KMS-11 (cell line): ENCODE results near the gene SORCS1.

Experiments
- H2AFZ ChIP-seq: fragments of 200-600 bp; sonication (generic); 2 replicates; pipeline ENCODE4 v1.6.1; 2016; ENCODE audit warnings: antibody characterized with exemption, mixed run types, low read depth
- H3K27ac ChIP-seq: fragments of 200-600 bp; sonication (generic); 2 replicates; pipeline ENCODE4 v1.6.1; 2016; ENCODE audit warnings: mild to moderate bottlenecking, mixed run types
- H3K27me3 ChIP-seq: fragments of 200-600 bp; sonication (generic); 2 replicates; pipeline ENCODE4 v1.6.1; 2017; ENCODE audit warnings: mild to moderate bottlenecking, low read depth, mixed run types, moderate library complexity; ENCODE audit not compliant: insufficient read depth
- H3K36me3 ChIP-seq: fragments of 200-600 bp; sonication (generic); 2 replicates; pipeline ENCODE4 v1.6.1; 2017; ENCODE audit warnings: mild to moderate bottlenecking, mixed run types; ENCODE audit not compliant: insufficient read depth
- H3K4me1 ChIP-seq: fragments of 200-600 bp; sonication (generic); 2 replicates; pipeline ENCODE4 v1.6.1; 2016; ENCODE audit warnings: mild to moderate bottlenecking, low read depth, mixed run types; ENCODE audit not compliant: poor library complexity, severe bottlenecking
- H3K4me2 ChIP-seq: fragments of 200-600 bp; sonication (generic); 2 replicates; pipeline ENCODE4 v1.7.0; 2016; ENCODE audit warnings: mild to moderate bottlenecking, mixed run types
- H3K4me3 ChIP-seq: fragments of 200-600 bp; sonication (generic); IDR thresholded peaks from 2 replicates; pipeline ENCODE4 v1.6.1; 2017; ENCODE audit warnings: low read depth, low read length, mixed read lengths; ENCODE audit not compliant: insufficient read depth
- H3K79me2 ChIP-seq: fragments of 200-600 bp; sonication (generic); 2 replicates; pipeline ENCODE4 v1.6.1; 2016; ENCODE audit warnings: low read depth, mixed run types; ENCODE audit not compliant: insufficient read depth
- H3K9ac ChIP-seq: fragments of 200-600 bp; sonication (generic); 2 replicates; pipeline ENCODE4 v1.6.1; 2016; ENCODE audit warnings: mild to moderate bottlenecking, mixed run types
- H4K20me1 ChIP-seq: fragments of 200-600 bp; sonication (generic); 2 replicates; pipeline ENCODE4 v1.6.1; 2016; ENCODE audit warnings: mild to moderate bottlenecking, mixed run types; ENCODE audit not compliant: insufficient read depth
- CTCF ChIP-seq: fragments of 200-600 bp; sonication (generic); conservative IDR thresholded peaks from 2 replicates; pipeline ENCODE4 v1.6.1; 2017; ENCODE audit warnings: low read depth, mild to moderate bottlenecking, antibody characterized with exemption, low read length, moderate library complexity, mixed read lengths

The SORCS1 gene

GRCh38 chr10:107033799-107034422 is 130.6 kb downstream of the SORCS1 start:
- no peaks in the 10 kb centered on the region for H3K4me1 ChIP-seq
- H3K79me2 ChIP-seq = no peaks in the 10 kb centered on the region
- no peaks in the 10 kb centered on the region for H3K36me3 ChIP-seq
- no peaks in the 10 kb centered on the region for H3K27me3 ChIP-seq
- no peak overlapping the region for H3K4me3 ChIP-seq
- no peak overlapping the region for H3K4me2 ChIP-seq
- TF ChIP-seq CTCF = no peak
- H3K27ac ChIP-seq = no peak overlapping the region
- H2AFZ ChIP-seq = no peak overlapping the region
- H4K20me1 ChIP-seq = no peaks in the 10 kb centered on the region
- H3K9ac ChIP-seq = no peak overlapping the region

GRCh38 chr10:107032700-107033401 is 131.7 kb downstream of the SORCS1 start:
- no peak overlapping the region for H3K4me3 ChIP-seq
- no peak overlapping the region for H2AFZ ChIP-seq
- TF ChIP-seq CTCF = no peak
- H3K4me2 ChIP-seq = no peak overlapping the region
- no peaks in the 10 kb centered on the region for H3K4me1 ChIP-seq
- H4K20me1 ChIP-seq = no peaks in the 10 kb centered on the region
- H3K27ac ChIP-seq = no peak overlapping the region
- no peaks in the 10 kb centered on the region for H3K27me3 ChIP-seq
- no peak overlapping the region for H3K9ac ChIP-seq
- no peaks in the 10 kb centered on the region for H3K79me2 ChIP-seq
- no peaks in the 10 kb centered on the region for H3K36me3 ChIP-seq

- no peak for TF ChIP-seq CTCF
- Histone ChIP-seq H3K27me3 (no peaks in the 10 kb centered on the region), H3K36me3 (no peaks in the 10 kb centered on the region), H3K27ac (no peak overlapping the region), H3K4me3 (no peak overlapping the region), H3K79me2 (no peaks in the 10 kb centered on the region), H4K20me1 (no peaks in the 10 kb centered on the region), H3K4me1 (no peaks in the 10 kb centered on the region), H3K4me2 (no peak overlapping the region), H2AFZ (no peak overlapping the region), H3K9ac (no peak overlapping the region)
These were observed 132.4 kb downstream of the SORCS1 start for GRCh38 chr10:107031931-107032699.

DNA sequence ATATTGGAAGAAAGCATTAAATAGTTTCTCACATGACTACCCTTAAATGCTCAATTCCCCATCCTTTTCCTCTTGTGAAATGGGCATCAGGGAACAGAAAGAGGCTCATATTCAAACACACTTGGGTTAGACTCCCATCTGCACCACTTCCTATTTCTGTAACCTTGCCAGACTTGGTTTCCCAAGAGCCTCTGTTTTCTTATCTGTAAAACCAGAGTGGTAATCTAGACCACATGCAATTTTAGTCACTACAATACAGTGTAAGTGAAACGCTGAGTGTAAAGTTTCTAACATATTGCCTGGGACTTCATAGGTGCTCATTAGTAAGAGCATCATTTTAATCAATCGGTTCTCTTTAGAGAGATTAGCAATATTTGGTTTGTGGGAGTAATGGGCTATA is 136.3 kb downstream of the SORCS1 start:
- Histone ChIP-seq H3K4me2 (no peak overlapping the region), H3K4me3 (no peak overlapping the region), H3K79me2 (no peaks in the 10 kb centered on the region), H3K36me3 (no peaks in the 10 kb centered on the region), H3K27ac (no peak overlapping the region), H3K9ac (no peak overlapping the region), H2AFZ (no peak overlapping the region), H3K4me1 (no peaks in the 10 kb centered on the region), H3K27me3 (no peaks in the 10 kb centered on the region), H4K20me1 (no peaks in the 10 kb centered on the region)
- TF ChIP-seq CTCF = no peak
